ENCODE results near the gene ANHX. TPM values are rescaled to one million over a fixed set of nuclear protein-coding genes. Genes with fewer than 3 reads are reported as not detected.

The ANHX gene
- total RNA-seq, 1 experiment from 2014 or later, result not detected

DNA sequence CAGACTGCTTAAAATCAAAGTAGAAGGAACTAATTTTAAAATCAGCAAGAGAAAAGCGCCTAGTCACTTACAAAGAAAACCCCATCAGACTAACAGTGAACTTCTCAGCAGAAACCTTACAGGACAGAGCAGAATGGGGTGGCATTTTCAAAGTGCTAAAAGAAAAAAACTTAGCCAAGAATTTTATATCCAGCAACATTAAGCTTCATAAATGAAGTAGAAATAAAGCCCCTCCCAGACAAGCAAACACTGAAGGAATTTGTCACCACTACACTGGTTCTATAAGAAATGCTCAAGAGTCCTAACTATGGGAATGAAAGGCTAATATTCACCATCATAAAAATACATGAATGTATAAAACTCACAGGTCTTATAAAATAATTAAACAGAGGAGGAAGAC lies 60.8 kb downstream of the ANHX start:
- Histone ChIP-seq H3K4me1 (ENCODE audit: insufficient read depth, low read length) (no peaks in the 10 kb centered on the region), H3K9ac (ENCODE audit: low read length) (no peak overlapping the region), H3K27ac (ENCODE audit: low read length) (no peak overlapping the region), H3F3A (ENCODE audit: low read length, unreplicated experiment) (no peaks in the 10 kb centered on the region), H3K4me3 (ENCODE audit: low read length) (no peak overlapping the region), H3K27me3 (ENCODE audit: low read length) (no peaks in the 10 kb centered on the region), H3K9me2 (replicated peaks; ENCODE audit: low read length) (no peaks in the 10 kb centered on the region), H3K79me2 (ENCODE audit: low read length) (no peaks in the 10 kb centered on the region), H3K4me2 (ENCODE audit: low read length) (no peak overlapping the region), H2AFZ (ENCODE audit: low read length) (no peak overlapping the region), H3K9me3 (ENCODE audit: low read length) (no peaks in the 10 kb centered on the region), H3K36me3 (ENCODE audit: low read depth, low read length) (no peaks in the 10 kb centered on the region), H4K20me1 (ENCODE audit: low read length) (no peaks in the 10 kb centered on the region)
- ChIA-PET POLR2A (ENCODE audit: unreplicated experiment) (no interaction called here), CTCF (no interaction called here)
- BruUV-seq (replicated peaks), result no TSS peak
- ATAC-seq (no peak), DNase-seq (no peak)
- intact Hi-C loops (cut with micrococcal nuclease), result no loop called here
- TF ChIP-seq EZH2phosphoT487 (IDR thresholded peaks at IDR 0.05; ENCODE audit: borderline replicate concordance, low read length) (no peak), EZH2 (IDR thresholded peaks at IDR 0.05; ENCODE audit: low read length, unreplicated experiment) (no peak)
- TF ChIP-seq, protein P1, sequence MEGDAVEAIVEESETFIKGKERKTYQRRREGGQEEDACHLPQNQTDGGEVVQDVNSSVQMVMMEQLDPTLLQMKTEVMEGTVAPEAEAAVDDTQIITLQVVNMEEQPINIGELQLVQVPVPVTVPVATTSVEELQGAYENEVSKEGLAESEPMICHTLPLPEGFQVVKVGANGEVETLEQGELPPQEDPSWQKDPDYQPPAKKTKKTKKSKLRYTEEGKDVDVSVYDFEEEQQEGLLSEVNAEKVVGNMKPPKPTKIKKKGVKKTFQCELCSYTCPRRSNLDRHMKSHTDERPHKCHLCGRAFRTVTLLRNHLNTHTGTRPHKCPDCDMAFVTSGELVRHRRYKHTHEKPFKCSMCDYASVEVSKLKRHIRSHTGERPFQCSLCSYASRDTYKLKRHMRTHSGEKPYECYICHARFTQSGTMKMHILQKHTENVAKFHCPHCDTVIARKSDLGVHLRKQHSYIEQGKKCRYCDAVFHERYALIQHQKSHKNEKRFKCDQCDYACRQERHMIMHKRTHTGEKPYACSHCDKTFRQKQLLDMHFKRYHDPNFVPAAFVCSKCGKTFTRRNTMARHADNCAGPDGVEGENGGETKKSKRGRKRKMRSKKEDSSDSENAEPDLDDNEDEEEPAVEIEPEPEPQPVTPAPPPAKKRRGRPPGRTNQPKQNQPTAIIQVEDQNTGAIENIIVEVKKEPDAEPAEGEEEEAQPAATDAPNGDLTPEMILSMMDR (conservative IDR thresholded peaks at IDR 0.05; ENCODE audit: low read depth, low read length), result no peak

GRCh38 chr12:133172491-133172890 lies 63.2 kb downstream of the ANHX start:
- ATAC-seq (no peak), DNase-seq (no peak)
- no peak overlapping the region for H3K4me2 ChIP-seq (ENCODE audit: low read length)
- BruUV-seq (replicated peaks), result no TSS peak
- H3K9me3 ChIP-seq (ENCODE audit: low read length), result no peaks in the 10 kb centered on the region
- H3K4me3 ChIP-seq (ENCODE audit: low read length), result no peak overlapping the region
- H3K9ac ChIP-seq (ENCODE audit: low read length), result no peak overlapping the region
- H3F3A ChIP-seq (ENCODE audit: low read length, unreplicated experiment), result no peaks in the 10 kb centered on the region
- TF ChIP-seq, protein P1 (conservative IDR thresholded peaks at IDR 0.05; ENCODE audit: low read depth, low read length), result no peak
- TF ChIP-seq EZH2 (IDR thresholded peaks at IDR 0.05; ENCODE audit: low read length, unreplicated experiment), result no peak
- TF ChIP-seq EZH2phosphoT487 (IDR thresholded peaks at IDR 0.05; ENCODE audit: borderline replicate concordance, low read length), result no peak
- POLR2A ChIA-PET (ENCODE audit: unreplicated experiment), result no interaction called here
- no peaks in the 10 kb centered on the region for H3K36me3 ChIP-seq (ENCODE audit: low read depth, low read length)
- H3K27me3 ChIP-seq (ENCODE audit: low read length), result no peaks in the 10 kb centered on the region
- no peaks in the 10 kb centered on the region for H3K4me1 ChIP-seq (ENCODE audit: insufficient read depth, low read length)
- no peaks in the 10 kb centered on the region for H3K9me2 ChIP-seq (replicated peaks; ENCODE audit: low read length)
- intact Hi-C loops (cut with micrococcal nuclease), result no loop called here
- H4K20me1 ChIP-seq (ENCODE audit: low read length), result no peaks in the 10 kb centered on the region
- no peak overlapping the region for H2AFZ ChIP-seq (ENCODE audit: low read length)
- no peak overlapping the region for H3K27ac ChIP-seq (ENCODE audit: low read length)
- H3K79me2 ChIP-seq (ENCODE audit: low read length), result no peaks in the 10 kb centered on the region
- CTCF ChIA-PET, result no interaction called here

Other genes starting within 250 kb of the ANHX start
- 30.2 and 39.2 TPM in 2 replicates for gene ZNF26, start 249.5 kb downstream of the ANHX start, total RNA-seq (2014; rRNA removed)
- 3.2 and 12.9 TPM in 2 replicates for gene ZNF84, start 198.4 kb downstream of the ANHX start, total RNA-seq (2014; rRNA removed)
- gene ZNF140, start 155.0 kb downstream of the ANHX start, total RNA-seq (2014; rRNA removed), result 1.4 and 1.8 TPM in 2 replicates
- gene ZNF891, start 105.6 kb downstream of the ANHX start, total RNA-seq (2014; rRNA removed), result 0.86 and 0.98 TPM in 2 replicates
- gene ZNF10, start 105.2 kb downstream of the ANHX start, total RNA-seq (2014; rRNA removed), result 1.9 and 2.0 TPM in 2 replicates
- 0.40 and 1.1 TPM in 2 replicates for gene ZNF268, start 54.4 kb downstream of the ANHX start, total RNA-seq (2014; rRNA removed)